ENCODE measurements around the gene LRRC31. TPM values are rescaled to one million over a fixed set of nuclear protein-coding genes. Genes with fewer than 3 reads are reported as not detected.

The LRRC31 gene
- total RNA-seq, result not detected

GRCh38 chr3:169869484-169870220 is at the start of gene LRRC31:
LRRC31 (minus strand) TSS chr3:169869935; CDS start chr3:169869807, 128 bp downstream.
- POLR2A ChIA-PET, result interaction anchor here (1.3 kb wide), 1 partner anchor 98 kb away, joined by 3 read pairs; the partner anchor contains the start of gene SEC62
- Mint-ChIP-seq H3K27ac (peak within 1 kb of the TSS; percentile 35), H3K36me3 (ENCODE audit: low read depth) (no peaks in the 10 kb centered on the region), H3K4me3 (no peak within 1 kb of the TSS), H3K4me1 (ENCODE audit: low read depth) (peaks cover 33% of the 10 kb centered on the region), H3K27me3 (ENCODE audit: low read depth) (no peaks in the 10 kb centered on the region), H3K9me3 (ENCODE audit: insufficient read depth) (no peaks in the 10 kb centered on the region)
- DNase-seq, result no peak
- CTCF ChIA-PET, result interaction anchor here (1.0 kb wide), 1 partner anchor 185 kb away, joined by 4 read pairs; no protein-coding TSS in a partner anchor
- no peak for ATAC-seq

DNA sequence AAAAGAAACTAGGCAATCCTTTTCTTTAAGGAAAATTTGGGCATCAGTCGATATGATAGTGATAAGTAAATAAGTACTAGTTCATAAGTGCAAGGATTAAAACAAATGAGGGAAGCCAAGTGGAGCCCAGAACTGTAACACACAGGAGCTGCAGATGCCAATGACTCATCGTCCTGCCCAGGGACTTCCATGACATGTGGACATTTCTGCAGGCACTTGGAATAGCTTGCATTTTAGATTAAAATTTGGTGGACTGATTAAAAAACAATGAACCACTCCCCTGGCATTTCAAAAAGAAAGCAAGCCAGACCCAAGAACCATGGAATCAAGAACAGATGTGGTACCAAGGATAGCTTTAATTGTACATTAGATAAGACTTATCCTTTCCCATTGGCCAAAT is 44.6 kb upstream of the LRRC31 start:
- H3K27ac Mint-ChIP-seq, result no peak overlapping the region
- no peak for ATAC-seq

GRCh38 chr3:169913323-169913722 is 43.6 kb upstream of the LRRC31 start:
- Mint-ChIP-seq H3K36me3 (ENCODE audit: low read depth) (no peaks in the 10 kb centered on the region), H3K27ac (no peak overlapping the region), H3K27me3 (ENCODE audit: low read depth) (no peaks in the 10 kb centered on the region), H3K9me3 (ENCODE audit: insufficient read depth) (no peaks in the 10 kb centered on the region), H3K4me3 (no peak overlapping the region), H3K4me1 (ENCODE audit: low read depth) (no peaks in the 10 kb centered on the region)
- ChIA-PET CTCF (no interaction called here), POLR2A (no interaction called here)
- DNase-seq, result no peak
- ATAC-seq, result no peak

More for the DNA sequence above, 44.6 kb upstream of the LRRC31 start:
- Mint-ChIP-seq H3K9me3 (ENCODE audit: insufficient read depth) (no peaks in the 10 kb centered on the region), H3K4me1 (ENCODE audit: low read depth) (no peaks in the 10 kb centered on the region), H3K36me3 (ENCODE audit: low read depth) (no peaks in the 10 kb centered on the region), H3K4me3 (no peak overlapping the region), H3K27me3 (ENCODE audit: low read depth) (no peaks in the 10 kb centered on the region)
- POLR2A ChIA-PET, result no interaction called here
- DNase-seq, result no peak
- CTCF ChIA-PET, result no interaction called here

- no peak for ATAC-seq
- POLR2A ChIA-PET, result no interaction called here
- no peak for DNase-seq
- H3K9me3 Mint-ChIP-seq (ENCODE audit: insufficient read depth), result no peaks in the 10 kb centered on the region
- no peaks in the 10 kb centered on the region for H3K4me1 Mint-ChIP-seq (ENCODE audit: low read depth)
- CTCF ChIA-PET, result no interaction called here
- peaks cover 3% of the 10 kb centered on the region for H3K27me3 Mint-ChIP-seq (ENCODE audit: low read depth)
- H3K27ac Mint-ChIP-seq, result no peak within 1 kb of the TSS
- H3K4me3 Mint-ChIP-seq, result no peak within 1 kb of the TSS
- no peaks in the 10 kb centered on the region for H3K36me3 Mint-ChIP-seq (ENCODE audit: low read depth)
These were observed 41.5 kb upstream of the LRRC31 start, which contains the start of gene SAMD7 for GRCh38 chr3:169911272-169911671. SAMD7 (plus strand) TSS chr3:169911572; CDS start chr3:169919499, 7,927 bp downstream.

DNA sequence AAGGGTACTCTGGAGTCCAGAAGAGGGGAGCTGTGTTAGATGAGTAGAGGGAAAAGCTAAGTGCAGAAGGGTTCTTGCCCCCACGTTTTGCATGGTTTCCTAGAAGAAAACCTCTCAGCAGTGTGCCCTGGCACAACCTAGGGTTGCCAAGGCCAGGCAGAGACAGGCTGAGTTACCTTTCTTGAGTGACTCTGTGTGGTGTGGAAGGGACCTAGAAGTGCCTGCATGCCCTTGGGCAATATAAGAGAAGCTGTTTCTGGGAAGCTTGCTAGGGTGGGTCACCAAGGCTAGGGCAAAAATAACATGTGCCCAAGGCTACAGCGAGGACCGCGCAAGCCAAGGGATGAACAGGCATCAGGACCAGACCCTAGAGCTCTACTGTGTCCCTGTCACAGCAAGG is 38.2 kb upstream of the LRRC31 start:
- no peaks in the 10 kb centered on the region for H3K9me3 Mint-ChIP-seq (ENCODE audit: insufficient read depth)
- POLR2A ChIA-PET, result no interaction called here
- CTCF ChIA-PET, result no interaction called here
- H3K27ac Mint-ChIP-seq, result no peak overlapping the region
- H3K4me1 Mint-ChIP-seq (ENCODE audit: low read depth), result no peaks in the 10 kb centered on the region
- H3K27me3 Mint-ChIP-seq (ENCODE audit: low read depth), result peaks cover 5% of the 10 kb centered on the region
- H3K4me3 Mint-ChIP-seq, result no peak overlapping the region
- ATAC-seq (no peak), DNase-seq (no peak)
- no peaks in the 10 kb centered on the region for H3K36me3 Mint-ChIP-seq (ENCODE audit: low read depth)

- Mint-ChIP-seq H3K4me3 (no peak overlapping the region), H3K9me3 (ENCODE audit: insufficient read depth) (no peaks in the 10 kb centered on the region), H3K36me3 (ENCODE audit: low read depth) (no peaks in the 10 kb centered on the region), H3K27ac (no peak overlapping the region), H3K27me3 (ENCODE audit: low read depth) (peaks cover 5% of the 10 kb centered on the region), H3K4me1 (ENCODE audit: low read depth) (no peaks in the 10 kb centered on the region)
- ChIA-PET POLR2A (no interaction called here), CTCF (interaction anchor here (0.6 kb wide), 1 partner anchor 291 kb away, joined by 4 read pairs; no protein-coding TSS in a partner anchor)
- DNase-seq (no peak), ATAC-seq (no peak)
These were observed 37.7 kb upstream of the LRRC31 start for GRCh38 chr3:169907476-169907875.

DNA sequence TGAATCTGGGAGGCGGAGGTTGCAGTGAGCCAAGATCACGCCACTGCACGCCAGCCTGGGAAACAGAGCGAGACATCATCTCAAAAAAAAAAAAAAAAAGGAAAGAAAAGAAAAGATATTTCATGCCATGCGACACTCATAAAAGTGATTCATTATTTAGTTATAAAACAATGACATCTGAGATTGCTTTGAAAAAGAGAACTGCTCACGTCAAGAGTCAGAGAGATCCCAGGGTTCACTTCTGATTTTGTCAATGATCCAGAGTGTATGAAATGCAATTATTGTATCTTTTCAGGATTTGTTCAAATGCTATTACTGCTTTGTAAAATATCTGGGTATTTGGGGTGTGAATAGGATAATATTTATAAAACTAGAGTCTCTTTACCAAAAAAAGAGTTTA is 35.7 kb upstream of the LRRC31 start:
- H3K36me3 Mint-ChIP-seq (ENCODE audit: low read depth), result peaks cover 6% of the 10 kb centered on the region
- no peak overlapping the region for H3K4me3 Mint-ChIP-seq
- POLR2A ChIA-PET, result no interaction called here
- no peak for ATAC-seq
- CTCF ChIA-PET, result no interaction called here
- no peak for DNase-seq
- no peaks in the 10 kb centered on the region for H3K4me1 Mint-ChIP-seq (ENCODE audit: low read depth)
- peaks cover 11% of the 10 kb centered on the region for H3K9me3 Mint-ChIP-seq (ENCODE audit: insufficient read depth)
- H3K27ac Mint-ChIP-seq, result no peak overlapping the region
- peaks cover 5% of the 10 kb centered on the region for H3K27me3 Mint-ChIP-seq (ENCODE audit: low read depth)

- ChIA-PET POLR2A (no interaction called here), CTCF (no interaction called here)
- peaks cover 6% of the 10 kb centered on the region for H3K36me3 Mint-ChIP-seq (ENCODE audit: low read depth)
- peaks cover 15% of the 10 kb centered on the region for H3K9me3 Mint-ChIP-seq (ENCODE audit: insufficient read depth)
- no peak for ATAC-seq
- no peak overlapping the region for H3K27ac Mint-ChIP-seq
- no peaks in the 10 kb centered on the region for H3K4me1 Mint-ChIP-seq (ENCODE audit: low read depth)
- DNase-seq, result no peak
- no peak overlapping the region for H3K4me3 Mint-ChIP-seq
- H3K27me3 Mint-ChIP-seq (ENCODE audit: low read depth), result peaks cover 2% of the 10 kb centered on the region
These were observed 31.7 kb upstream of the LRRC31 start for GRCh38 chr3:169901453-169901852.

DNA sequence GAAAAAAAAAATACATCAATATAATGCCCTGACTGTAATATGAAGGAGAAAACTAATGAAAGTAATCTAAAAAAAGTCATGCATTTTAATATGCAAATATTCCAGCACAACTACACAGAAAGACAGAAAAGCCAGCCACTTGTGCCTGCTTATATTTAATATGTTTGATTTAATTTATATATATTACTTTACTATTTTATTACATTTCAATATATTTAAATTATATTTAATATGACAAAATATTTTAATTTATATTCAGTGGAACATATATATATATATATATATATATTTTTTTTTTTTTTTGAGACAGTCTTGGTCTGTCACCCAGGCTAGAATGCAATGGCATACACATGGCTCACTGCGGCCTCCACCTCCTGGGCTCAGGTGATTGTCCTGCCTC is 27.5 kb upstream of the LRRC31 start:
- ChIA-PET CTCF (no interaction called here), POLR2A (no interaction called here)
- Mint-ChIP-seq H3K4me3 (no peak overlapping the region), H3K4me1 (ENCODE audit: low read depth) (no peaks in the 10 kb centered on the region), H3K27ac (no peak overlapping the region), H3K27me3 (ENCODE audit: low read depth) (no peaks in the 10 kb centered on the region), H3K9me3 (ENCODE audit: insufficient read depth) (peaks cover 15% of the 10 kb centered on the region), H3K36me3 (ENCODE audit: low read depth) (peaks cover 6% of the 10 kb centered on the region)
- ATAC-seq, result no peak
- DNase-seq, result no peak

- H3K9me3 Mint-ChIP-seq (ENCODE audit: insufficient read depth), result peaks cover under 1% of the 10 kb centered on the region
- CTCF ChIA-PET, result no interaction called here
- H3K27ac Mint-ChIP-seq, result no peak overlapping the region
- POLR2A ChIA-PET, result no interaction called here
- ATAC-seq (no peak), DNase-seq (no peak)
- H3K27me3 Mint-ChIP-seq (ENCODE audit: low read depth), result no peaks in the 10 kb centered on the region
- no peak overlapping the region for H3K4me3 Mint-ChIP-seq
- peaks cover 3% of the 10 kb centered on the region for H3K4me1 Mint-ChIP-seq (ENCODE audit: low read depth)
- no peaks in the 10 kb centered on the region for H3K36me3 Mint-ChIP-seq (ENCODE audit: low read depth)
These were observed 25.3 kb upstream of the LRRC31 start for GRCh38 chr3:169895072-169895471.

GRCh38 chr3:169894110-169894509 is 24.4 kb upstream of the LRRC31 start:
- Mint-ChIP-seq H3K9me3 (ENCODE audit: insufficient read depth) (no peaks in the 10 kb centered on the region), H3K27me3 (ENCODE audit: low read depth) (no peaks in the 10 kb centered on the region), H3K4me1 (ENCODE audit: low read depth) (peaks cover 3% of the 10 kb centered on the region), H3K27ac (no peak overlapping the region), H3K4me3 (no peak overlapping the region), H3K36me3 (ENCODE audit: low read depth) (no peaks in the 10 kb centered on the region)
- CTCF ChIA-PET, result no interaction called here
- POLR2A ChIA-PET, result no interaction called here
- DNase-seq, result no peak
- no peak for ATAC-seq

GRCh38 chr3:169891886-169892285 is 22.2 kb upstream of the LRRC31 start:
- POLR2A ChIA-PET, result no interaction called here
- CTCF ChIA-PET, result interaction anchor here (1.0 kb wide), 1 partner anchor 154 kb away, joined by 3 read pairs; no protein-coding TSS in a partner anchor
- Mint-ChIP-seq H3K36me3 (ENCODE audit: low read depth) (no peaks in the 10 kb centered on the region), H3K4me3 (no peak overlapping the region), H3K27ac (no peak overlapping the region), H3K9me3 (ENCODE audit: insufficient read depth) (no peaks in the 10 kb centered on the region), H3K27me3 (ENCODE audit: low read depth) (peaks cover 4% of the 10 kb centered on the region), H3K4me1 (ENCODE audit: low read depth) (peaks cover 3% of the 10 kb centered on the region)
- ATAC-seq, result no peak
- DNase-seq, result no peak

- H3K9me3 Mint-ChIP-seq (ENCODE audit: insufficient read depth), result no peaks in the 10 kb centered on the region
- DNase-seq (no peak), ATAC-seq (no peak)
- H3K27me3 Mint-ChIP-seq (ENCODE audit: low read depth), result peaks cover 6% of the 10 kb centered on the region
- ChIA-PET POLR2A (no interaction called here), CTCF (no interaction called here)
- no peak overlapping the region for H3K4me3 Mint-ChIP-seq
- peaks cover 3% of the 10 kb centered on the region for H3K4me1 Mint-ChIP-seq (ENCODE audit: low read depth)
- H3K27ac Mint-ChIP-seq, result no peak overlapping the region
- no peaks in the 10 kb centered on the region for H3K36me3 Mint-ChIP-seq (ENCODE audit: low read depth)
These were observed 16.9 kb upstream of the LRRC31 start for GRCh38 chr3:169886671-169887070.

Data from activated CD8-positive, alpha-beta T cell treated with anti-CD3 and anti-CD28 coated beads, Interleukin-2, amount 10 ng/mL, durations not matched to agents 7 days and 5 days (primary cell).